ENCODE measurements around the gene FBXO28. TPM values are rescaled to one million over a fixed set of nuclear protein-coding genes. Genes with fewer than 3 reads are reported as not detected.

Gene FBXO28
- total and polyA plus RNA-seq, 10 of the 15 experiments (the other 5 are each of a cell fraction or from before 2014, with no cell fraction given), result 4.3 to 23.2 (median 18.4) TPM

DNA sequence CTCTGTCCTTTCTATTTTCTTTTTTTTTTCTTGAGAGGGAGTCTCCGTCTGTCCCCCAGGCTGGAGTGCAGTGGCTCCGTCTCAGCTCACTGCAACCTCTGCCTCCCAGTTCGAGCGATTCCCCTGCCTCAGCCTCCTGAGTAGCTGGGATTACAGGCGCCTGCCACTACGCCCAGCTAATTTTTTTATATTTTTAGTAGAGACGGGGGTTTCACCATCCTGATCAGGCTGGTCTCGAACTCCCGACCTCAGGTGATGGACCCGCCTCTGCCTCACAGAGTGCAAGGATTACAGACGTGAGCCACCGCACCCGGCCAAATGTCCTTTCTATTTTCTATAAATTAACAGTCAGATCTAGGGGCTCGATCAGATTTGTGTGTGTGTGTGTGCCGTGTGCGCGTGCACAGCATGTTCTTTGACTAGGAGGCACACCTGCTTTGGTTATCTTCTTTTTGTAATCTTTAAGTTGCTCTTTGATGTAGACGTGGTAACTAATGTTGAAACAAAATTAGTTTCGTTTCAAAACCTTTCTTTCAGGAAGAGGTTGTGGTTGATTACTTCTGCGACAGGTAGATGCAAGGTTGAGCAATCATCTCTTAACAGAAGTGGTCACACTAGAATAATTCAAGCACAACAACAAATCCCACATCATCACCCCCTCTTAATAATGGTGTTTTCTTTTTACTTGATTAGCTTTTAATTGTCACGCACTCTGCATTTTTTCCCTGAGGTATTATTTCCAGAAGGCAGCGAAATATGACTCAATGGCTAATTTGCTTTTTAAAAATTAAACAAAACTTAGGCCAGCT, 68.3 kb downstream of the FBXO28 start (continued):
- peak; percentile 42; the same call in 1 of the 2 replicates for TF ChIP-seq MLLT1 (IDR thresholded peaks at IDR 0.05)
- TF ChIP-seq GABPA (IDR thresholded peaks at IDR 0.05; ENCODE audit: low read depth), result peak; percentile 59; the same call in 1 of the 2 replicates
- TF ChIP-seq CEBPB (IDR thresholded peaks at IDR 0.05; ENCODE audit: borderline replicate concordance in 1 of 2, low read depth in 2 of 2, low read length in 2 of 2), result peak; percentile 95 to 98; a peak in 3 of 4 replicates
- TF ChIP-seq ZNF207 (IDR thresholded peaks at IDR 0.05; ENCODE audit: borderline replicate concordance), result 0 out of 2 replicates have a peak, but pooled peaks have one; percentile 28
- 0 out of 2 replicates have a peak, but pooled peaks have one; percentile 55 for TF ChIP-seq RCOR1 (conservative IDR thresholded peaks at IDR 0.05; ENCODE audit: low read depth, low read length)
- TF ChIP-seq HDGF (IDR thresholded peaks at IDR 0.05), result peak; percentile 54; the same call in 1 of the 2 replicates
- peak; percentile 80 for TF ChIP-seq ATF7 (IDR thresholded peaks at IDR 0.05; ENCODE audit: low read depth)
- TF ChIP-seq FOXM1 (IDR thresholded peaks at IDR 0.05; ENCODE audit: low read depth, low read length), result peak; percentile 91
- peak in 1 of 2 experiments; percentile 77; a peak in 2 of 4 replicates for TF ChIP-seq ETV6 (conservative IDR thresholded peaks at IDR 0.05 in 1 of 2, IDR thresholded peaks at IDR 0.05 in 1 of 2; ENCODE audit: borderline replicate concordance in 1 of 2, low read depth in 1 of 2)
- TF ChIP-seq IKZF2 (IDR thresholded peaks at IDR 0.05), result peak; percentile 81 to 87; a peak in 2 of 4 replicates
- no peak for TF ChIP-seq NRF1 (conservative IDR thresholded peaks at IDR 0.05; ENCODE audit: low read depth, low read length)
- no peak for TF ChIP-seq HDAC6 (IDR thresholded peaks at IDR 0.05; ENCODE audit: unreplicated experiment)
- TF ChIP-seq TBL1XR1 (IDR thresholded peaks at IDR 0.05; ENCODE audit: low read depth, low read length), result peak; percentile 52; the same call in 1 of the 2 replicates
- TF ChIP-seq E2F8 (IDR thresholded peaks at IDR 0.05; ENCODE audit: low read depth, partially characterized antibody), result no peak
- peak; percentile 10; the same call in 1 of the 2 replicates for TF ChIP-seq ASH2L (IDR thresholded peaks at IDR 0.05; ENCODE audit: borderline replicate concordance, low read depth)
- TF ChIP-seq EP300 (IDR thresholded peaks at IDR 0.05; ENCODE audit: borderline replicate concordance in 1 of 2, control insufficient read depth in 1 of 2, low read depth in 2 of 2, low read length in 2 of 2), result peak; percentile 71 to 72; a peak in 3 of 4 replicates
- peak; percentile 17; the same call in 1 of the 2 replicates for TF ChIP-seq SPI1 (IDR thresholded peaks at IDR 0.05; ENCODE audit: borderline replicate concordance, insufficient read depth, low read depth, low read length)
- TF ChIP-seq RELA (IDR thresholded peaks at IDR 0.05; ENCODE audit: borderline replicate concordance, partially characterized antibody), result no peak
- TF ChIP-seq TCF3 (IDR thresholded peaks at IDR 0.05; ENCODE audit: borderline replicate concordance, insufficient read depth, low read depth, low read length), result peak; percentile 39
- TF ChIP-seq, protein P1, sequence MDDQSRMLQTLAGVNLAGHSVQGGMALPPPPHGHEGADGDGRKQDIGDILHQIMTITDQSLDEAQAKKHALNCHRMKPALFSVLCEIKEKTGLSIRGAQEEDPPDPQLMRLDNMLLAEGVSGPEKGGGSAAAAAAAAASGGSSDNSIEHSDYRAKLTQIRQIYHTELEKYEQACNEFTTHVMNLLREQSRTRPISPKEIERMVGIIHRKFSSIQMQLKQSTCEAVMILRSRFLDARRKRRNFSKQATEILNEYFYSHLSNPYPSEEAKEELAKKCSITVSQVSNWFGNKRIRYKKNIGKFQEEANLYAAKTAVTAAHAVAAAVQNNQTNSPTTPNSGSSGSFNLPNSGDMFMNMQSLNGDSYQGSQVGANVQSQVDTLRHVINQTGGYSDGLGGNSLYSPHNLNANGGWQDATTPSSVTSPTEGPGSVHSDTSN (IDR thresholded peaks at IDR 0.05; ENCODE audit: insufficient replicate concordance, low read depth, low read length), result peak; percentile 22
- TF ChIP-seq BCL11A (IDR thresholded peaks at IDR 0.05; ENCODE audit: low read depth, low read length), result 0 out of 2 replicates have a peak, but pooled peaks have one; percentile 53
- no peak for TF ChIP-seq TAF1 (IDR thresholded peaks at IDR 0.05; ENCODE audit: borderline replicate concordance, low read depth, low read length)
